ENCODE measurements around the gene HSPG2.

Gene HSPG2

DNA sequence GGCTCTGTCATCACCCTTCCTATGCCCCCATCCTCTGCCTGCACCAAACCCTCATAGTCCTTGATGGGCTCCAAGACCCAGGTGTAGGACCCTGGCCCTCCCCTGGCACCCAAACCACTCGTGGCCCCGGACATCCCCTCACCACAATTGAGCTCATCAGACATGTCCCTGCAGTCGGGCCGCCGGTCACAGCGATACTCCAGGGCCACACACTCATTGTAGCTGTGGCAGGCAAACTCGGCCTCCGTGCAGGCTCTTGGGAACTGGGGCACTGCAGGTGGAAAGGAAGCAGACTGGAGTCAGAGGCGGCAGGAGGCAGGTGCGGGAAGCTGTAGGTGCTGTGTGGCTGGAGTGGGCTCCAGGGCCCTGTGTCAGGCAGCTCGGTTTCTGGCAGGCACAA lies 49.3 kb downstream of the HSPG2 start:
- TF ChIP-seq, protein P1, sequence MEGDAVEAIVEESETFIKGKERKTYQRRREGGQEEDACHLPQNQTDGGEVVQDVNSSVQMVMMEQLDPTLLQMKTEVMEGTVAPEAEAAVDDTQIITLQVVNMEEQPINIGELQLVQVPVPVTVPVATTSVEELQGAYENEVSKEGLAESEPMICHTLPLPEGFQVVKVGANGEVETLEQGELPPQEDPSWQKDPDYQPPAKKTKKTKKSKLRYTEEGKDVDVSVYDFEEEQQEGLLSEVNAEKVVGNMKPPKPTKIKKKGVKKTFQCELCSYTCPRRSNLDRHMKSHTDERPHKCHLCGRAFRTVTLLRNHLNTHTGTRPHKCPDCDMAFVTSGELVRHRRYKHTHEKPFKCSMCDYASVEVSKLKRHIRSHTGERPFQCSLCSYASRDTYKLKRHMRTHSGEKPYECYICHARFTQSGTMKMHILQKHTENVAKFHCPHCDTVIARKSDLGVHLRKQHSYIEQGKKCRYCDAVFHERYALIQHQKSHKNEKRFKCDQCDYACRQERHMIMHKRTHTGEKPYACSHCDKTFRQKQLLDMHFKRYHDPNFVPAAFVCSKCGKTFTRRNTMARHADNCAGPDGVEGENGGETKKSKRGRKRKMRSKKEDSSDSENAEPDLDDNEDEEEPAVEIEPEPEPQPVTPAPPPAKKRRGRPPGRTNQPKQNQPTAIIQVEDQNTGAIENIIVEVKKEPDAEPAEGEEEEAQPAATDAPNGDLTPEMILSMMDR (IDR thresholded peaks at IDR 0.05; ENCODE audit: insufficient read depth, low read length, poor library complexity, severe bottlenecking), result no peak
- TF ChIP-seq EZH2phosphoT487 (conservative IDR thresholded peaks at IDR 0.05; ENCODE audit: low read length), result no peak
- H3K4me2 ChIP-seq (ENCODE audit: low read depth, low read length, poor library complexity, severe bottlenecking), result no peak overlapping the region
- no peaks in the 10 kb centered on the region for H3K79me2 ChIP-seq (ENCODE audit: insufficient read depth, low read length)
- H3K9ac ChIP-seq (ENCODE audit: low read length), result no peak overlapping the region
- no peaks in the 10 kb centered on the region for H3K27me3 ChIP-seq (ENCODE audit: low read length)
- H3K27ac ChIP-seq (ENCODE audit: low read depth, low read length), result no peak overlapping the region
- no peak overlapping the region for H2AFZ ChIP-seq (ENCODE audit: low read depth, low read length, severe bottlenecking)
- no peaks in the 10 kb centered on the region for H3K9me2 ChIP-seq (replicated peaks; ENCODE audit: insufficient read depth, low read length)
- no peak overlapping the region for H3K4me3 ChIP-seq (ENCODE audit: insufficient read depth, low read length, poor library complexity, severe bottlenecking)
- H3K9me3 ChIP-seq (ENCODE audit: insufficient read depth, low read length), result no peaks in the 10 kb centered on the region
- no peaks in the 10 kb centered on the region for H3F3A ChIP-seq (ENCODE audit: insufficient read depth)
- no peaks in the 10 kb centered on the region for H4K20me1 ChIP-seq (ENCODE audit: low read depth, low read length)
- H3K36me3 ChIP-seq (ENCODE audit: low read length), result no peaks in the 10 kb centered on the region

DNA sequence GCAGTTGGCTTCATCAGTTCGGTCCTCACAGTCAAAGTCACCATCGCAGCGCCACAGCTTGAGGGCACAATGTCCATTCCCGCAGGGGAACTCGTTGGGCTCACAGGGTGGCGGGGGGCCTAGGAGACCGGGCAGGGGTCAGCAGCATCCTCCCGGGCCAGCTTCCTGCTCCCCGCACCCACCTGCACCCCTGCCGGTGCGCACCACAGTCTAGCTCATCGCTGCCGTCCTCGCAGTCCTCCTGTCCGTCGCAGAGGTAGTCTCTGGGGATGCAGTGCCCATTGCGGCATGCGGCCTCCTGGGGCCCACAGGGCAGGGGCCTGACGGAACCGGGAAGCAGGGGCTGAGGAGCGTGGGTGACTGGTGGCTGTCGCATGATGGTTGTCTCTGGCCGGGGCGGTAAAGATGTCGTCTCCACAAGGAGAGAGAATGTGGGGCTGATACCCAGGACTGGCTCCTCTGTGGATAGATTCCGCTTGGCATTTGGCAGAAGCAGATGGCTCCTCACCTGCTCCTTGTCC lies 49.8 kb downstream of the HSPG2 start:
- Histone ChIP-seq H3K27me3 (ENCODE audit: low read length) (no peaks in the 10 kb centered on the region), H3K27ac (ENCODE audit: low read depth, low read length) (no peak overlapping the region), H3K36me3 (ENCODE audit: low read length) (no peaks in the 10 kb centered on the region), H4K20me1 (ENCODE audit: low read depth, low read length) (no peaks in the 10 kb centered on the region), H3K4me2 (ENCODE audit: low read depth, low read length, poor library complexity, severe bottlenecking) (no peak overlapping the region), H3K4me3 (ENCODE audit: insufficient read depth, low read length, poor library complexity, severe bottlenecking) (no peak overlapping the region), H3K9me3 (ENCODE audit: insufficient read depth, low read length) (no peaks in the 10 kb centered on the region), H2AFZ (ENCODE audit: low read depth, low read length, severe bottlenecking) (no peak overlapping the region), H3F3A (ENCODE audit: insufficient read depth) (no peaks in the 10 kb centered on the region), H3K9ac (ENCODE audit: low read length) (no peak overlapping the region), H3K79me2 (ENCODE audit: insufficient read depth, low read length) (no peaks in the 10 kb centered on the region), H3K9me2 (replicated peaks; ENCODE audit: insufficient read depth, low read length) (no peaks in the 10 kb centered on the region)
- TF ChIP-seq, protein P1 (IDR thresholded peaks at IDR 0.05; ENCODE audit: insufficient read depth, low read length, poor library complexity, severe bottlenecking), result no peak
- no peak for TF ChIP-seq EZH2phosphoT487 (conservative IDR thresholded peaks at IDR 0.05; ENCODE audit: low read length)

DNA sequence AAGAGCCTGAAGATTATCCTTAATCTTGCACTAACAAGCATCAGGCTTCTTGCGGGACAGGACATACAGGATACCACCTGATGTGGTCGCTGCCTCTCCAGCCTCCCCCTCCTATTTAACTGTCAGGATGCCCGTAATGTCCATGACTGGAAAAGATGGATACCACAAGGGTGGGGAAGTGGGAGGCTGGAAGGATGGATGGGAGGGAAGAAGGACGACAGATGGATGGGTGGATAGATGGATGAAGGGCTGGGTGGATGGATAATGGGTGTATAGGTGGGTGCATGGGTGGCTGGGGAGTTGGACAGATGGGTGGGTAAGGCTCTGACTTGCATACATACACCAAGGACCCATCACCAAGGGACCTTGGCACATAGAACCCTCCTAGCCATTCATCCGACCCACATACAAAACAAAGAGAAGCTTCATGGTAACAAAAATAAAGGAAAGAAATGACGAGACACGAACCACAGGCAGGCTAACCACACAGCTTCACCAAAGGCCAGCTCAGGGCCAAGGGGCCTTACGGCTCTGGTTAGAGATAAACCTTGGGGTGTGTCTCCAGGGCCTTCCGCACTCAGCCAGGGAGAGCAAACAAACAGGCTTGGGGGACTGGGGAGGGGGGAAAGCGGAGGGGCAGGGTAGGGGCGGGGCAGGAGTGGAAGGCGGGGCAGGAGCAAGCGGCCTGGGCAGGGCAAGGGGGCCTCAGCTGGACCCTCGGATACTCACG lies 50.5 kb downstream of the HSPG2 start:
- H2AFZ ChIP-seq (ENCODE audit: low read depth, low read length, severe bottlenecking), result no peak overlapping the region
- H3K9ac ChIP-seq (ENCODE audit: low read length), result no peak overlapping the region
- no peaks in the 10 kb centered on the region for H3K9me2 ChIP-seq (replicated peaks; ENCODE audit: insufficient read depth, low read length)
- no peaks in the 10 kb centered on the region for H3K79me2 ChIP-seq (ENCODE audit: insufficient read depth, low read length)
- H3K4me3 ChIP-seq (ENCODE audit: insufficient read depth, low read length, poor library complexity, severe bottlenecking), result no peak overlapping the region
- no peaks in the 10 kb centered on the region for H3K27me3 ChIP-seq (ENCODE audit: low read length)
- TF ChIP-seq, protein P1 (IDR thresholded peaks at IDR 0.05; ENCODE audit: insufficient read depth, low read length, poor library complexity, severe bottlenecking), result no peak
- no peak for TF ChIP-seq EZH2phosphoT487 (conservative IDR thresholded peaks at IDR 0.05; ENCODE audit: low read length)
- H3K36me3 ChIP-seq (ENCODE audit: low read length), result no peaks in the 10 kb centered on the region
- no peak overlapping the region for H3K4me2 ChIP-seq (ENCODE audit: low read depth, low read length, poor library complexity, severe bottlenecking)
- no peaks in the 10 kb centered on the region for H3F3A ChIP-seq (ENCODE audit: insufficient read depth)
- no peaks in the 10 kb centered on the region for H3K9me3 ChIP-seq (ENCODE audit: insufficient read depth, low read length)
- no peaks in the 10 kb centered on the region for H4K20me1 ChIP-seq (ENCODE audit: low read depth, low read length)
- H3K27ac ChIP-seq (ENCODE audit: low read depth, low read length), result no peak overlapping the region

Measured in SU-DHL-6 (cell line).